ENCODE results near the gene TRIM13. TPM values are rescaled to one million over a fixed set of nuclear protein-coding genes. Genes with fewer than 3 reads are reported as not detected.
A peak's percentile ranks its signal among the peaks of the same experiment; 100 is the strongest.

TRIM13 gene
- total RNA-seq, 1 donor from 2014 or later, result 27.7 TPM

- TF ChIP-seq CTCF (IDR thresholded peaks at IDR 0.05), result no peak
- DNase-seq (ENCODE audit: low spot score), result no peak
- Mint-ChIP-seq H3K4me3 (ENCODE audit: unreplicated experiment) (peak overlapping the region; percentile 83), H3K27me3 (ENCODE audit: low read depth) (no peaks in the 10 kb centered on the region), H3K9me3 (ENCODE audit: low read depth) (no peaks in the 10 kb centered on the region), H3K27ac (ENCODE audit: unreplicated experiment) (peak overlapping the region; percentile 95), H3K36me3 (ENCODE audit: low read depth) (peaks cover 7% of the 10 kb centered on the region), H3K4me1 (ENCODE audit: low read depth) (peaks cover 60% of the 10 kb centered on the region)
Measured at GRCh38 chr13:49998714-49999624, 2.1 kb downstream of the TRIM13 start.

- Mint-ChIP-seq H3K9me3 (ENCODE audit: low read depth) (no peaks in the 10 kb centered on the region), H3K27ac (ENCODE audit: unreplicated experiment) (peak overlapping the region; percentile 77), H3K27me3 (ENCODE audit: low read depth) (no peaks in the 10 kb centered on the region), H3K4me3 (ENCODE audit: unreplicated experiment) (no peak overlapping the region), H3K36me3 (ENCODE audit: low read depth) (peaks cover 12% of the 10 kb centered on the region), H3K4me1 (ENCODE audit: low read depth) (peaks cover 64% of the 10 kb centered on the region)
- DNase-seq (ENCODE audit: low spot score), result no peak
- no peak for TF ChIP-seq CTCF (IDR thresholded peaks at IDR 0.05)
Measured at GRCh38 chr13:50001287-50001686, 4.4 kb downstream of the TRIM13 start.

GRCh38 chr13:50006426-50007135, 9.7 kb downstream of the TRIM13 start:
- Mint-ChIP-seq H3K4me3 (ENCODE audit: unreplicated experiment) (no peak overlapping the region), H3K27me3 (ENCODE audit: low read depth) (no peaks in the 10 kb centered on the region), H3K4me1 (ENCODE audit: low read depth) (peaks cover 35% of the 10 kb centered on the region), H3K27ac (ENCODE audit: unreplicated experiment) (peak overlapping the region; percentile 18), H3K9me3 (ENCODE audit: low read depth) (no peaks in the 10 kb centered on the region), H3K36me3 (ENCODE audit: low read depth) (peaks cover 14% of the 10 kb centered on the region)
- no peak for TF ChIP-seq CTCF (IDR thresholded peaks at IDR 0.05)
- DNase-seq (ENCODE audit: low spot score), result no peak

GRCh38 chr13:50011461-50011860, 14.6 kb downstream of the TRIM13 start:
- H3K36me3 Mint-ChIP-seq (ENCODE audit: low read depth), result peaks cover 27% of the 10 kb centered on the region
- H3K27ac Mint-ChIP-seq (ENCODE audit: unreplicated experiment), result no peak overlapping the region
- no peaks in the 10 kb centered on the region for H3K27me3 Mint-ChIP-seq (ENCODE audit: low read depth)
- peaks cover 33% of the 10 kb centered on the region for H3K4me1 Mint-ChIP-seq (ENCODE audit: low read depth)
- H3K4me3 Mint-ChIP-seq (ENCODE audit: unreplicated experiment), result no peak overlapping the region
- no peak for DNase-seq (ENCODE audit: low spot score)
- TF ChIP-seq CTCF (IDR thresholded peaks at IDR 0.05), result no peak
- no peaks in the 10 kb centered on the region for H3K9me3 Mint-ChIP-seq (ENCODE audit: low read depth)

- no peaks in the 10 kb centered on the region for H3K27me3 Mint-ChIP-seq (ENCODE audit: low read depth)
- peaks cover 41% of the 10 kb centered on the region for H3K4me1 Mint-ChIP-seq (ENCODE audit: low read depth)
- H3K9me3 Mint-ChIP-seq (ENCODE audit: low read depth), result no peaks in the 10 kb centered on the region
- no peak for DNase-seq (ENCODE audit: low spot score)
- H3K4me3 Mint-ChIP-seq (ENCODE audit: unreplicated experiment), result no peak overlapping the region
- no peak overlapping the region for H3K27ac Mint-ChIP-seq (ENCODE audit: unreplicated experiment)
- no peak for TF ChIP-seq CTCF (IDR thresholded peaks at IDR 0.05)
- H3K36me3 Mint-ChIP-seq (ENCODE audit: low read depth), result peaks cover 27% of the 10 kb centered on the region
Measured at GRCh38 chr13:50012396-50013169, 15.7 kb downstream of the TRIM13 start.
